ENCODE measurements around the gene C19orf47. TPM values are rescaled to one million over a fixed set of nuclear protein-coding genes. Genes with fewer than 3 reads are reported as not detected.

The C19orf47 gene
- 10 to 100 TPM; 15.2 to 20.2 (median 16.1) TPM for total RNA-seq
- total RNA-seq (2013), result 4.8 TPM

GRCh38 chr19:40348125-40348913 lies at the start of gene C19orf47, which contains the start of gene PLD3:
C19orf47 (minus strand) TSS chr19:40348397; CDS start chr19:40341857, 6,540 bp downstream.
PLD3 (plus strand) TSS chr19:40348695; CDS start chr19:40366484, 17,789 bp downstream.
- H3K4me1 ChIP-seq (ENCODE audit: control insufficient read depth, insufficient read depth, low read length), result peaks cover 18% of the 10 kb centered on the region
- H3K4me1 Mint-ChIP-seq, result peaks cover 27 to 31% of the 10 kb centered on the region in 2 donors
- peak within 1 kb of the TSS; percentile 63 for H3K4me3 ChIP-seq (ENCODE audit: low read length)
- intact Hi-C loops (cut with micrococcal nuclease), result loop anchor here (1.0 to 5.0 kb wide), 3 partner anchors 66 to 119 kb away; partner anchors contain the start of genes BLVRB and SPTBN4
- WGBS (ENCODE audit: insufficient coverage), result under 1% methylated on average over 67 of the region's 77 CpGs
- no peaks in the 10 kb centered on the region for H3K36me3 ChIP-seq (ENCODE audit: control insufficient read depth, insufficient read depth, low read length)
- no peaks in the 10 kb centered on the region for H3K36me3 Mint-ChIP-seq
- no peaks in the 10 kb centered on the region for H3K27me3 ChIP-seq (ENCODE audit: control insufficient read depth, insufficient read depth, low read length)
- peak within 1 kb of the TSS; percentile 68 for H3K27ac ChIP-seq (ENCODE audit: low read length)
- H3K27me3 Mint-ChIP-seq (ENCODE audit: low read depth in 2 of 2), result no peaks in the 10 kb centered on the region
- peak within 1 kb of the TSS; percentile 79 to 87 for H3K27ac Mint-ChIP-seq
- H3K4me3 Mint-ChIP-seq, result peak within 1 kb of the TSS; percentile 89
- ATAC-seq (peak; percentile 91 to 98 (median 93)), DNase-seq (peak; percentile 96 to 99)
- H3K9me3 ChIP-seq (ENCODE audit: control insufficient read depth, insufficient read depth, low read length), result no peaks in the 10 kb centered on the region
- TF ChIP-seq, protein P1, sequence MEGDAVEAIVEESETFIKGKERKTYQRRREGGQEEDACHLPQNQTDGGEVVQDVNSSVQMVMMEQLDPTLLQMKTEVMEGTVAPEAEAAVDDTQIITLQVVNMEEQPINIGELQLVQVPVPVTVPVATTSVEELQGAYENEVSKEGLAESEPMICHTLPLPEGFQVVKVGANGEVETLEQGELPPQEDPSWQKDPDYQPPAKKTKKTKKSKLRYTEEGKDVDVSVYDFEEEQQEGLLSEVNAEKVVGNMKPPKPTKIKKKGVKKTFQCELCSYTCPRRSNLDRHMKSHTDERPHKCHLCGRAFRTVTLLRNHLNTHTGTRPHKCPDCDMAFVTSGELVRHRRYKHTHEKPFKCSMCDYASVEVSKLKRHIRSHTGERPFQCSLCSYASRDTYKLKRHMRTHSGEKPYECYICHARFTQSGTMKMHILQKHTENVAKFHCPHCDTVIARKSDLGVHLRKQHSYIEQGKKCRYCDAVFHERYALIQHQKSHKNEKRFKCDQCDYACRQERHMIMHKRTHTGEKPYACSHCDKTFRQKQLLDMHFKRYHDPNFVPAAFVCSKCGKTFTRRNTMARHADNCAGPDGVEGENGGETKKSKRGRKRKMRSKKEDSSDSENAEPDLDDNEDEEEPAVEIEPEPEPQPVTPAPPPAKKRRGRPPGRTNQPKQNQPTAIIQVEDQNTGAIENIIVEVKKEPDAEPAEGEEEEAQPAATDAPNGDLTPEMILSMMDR (IDR thresholded peaks at IDR 0.05), result no peak
- H3K9me3 Mint-ChIP-seq, result no peaks in the 10 kb centered on the region

DNA sequence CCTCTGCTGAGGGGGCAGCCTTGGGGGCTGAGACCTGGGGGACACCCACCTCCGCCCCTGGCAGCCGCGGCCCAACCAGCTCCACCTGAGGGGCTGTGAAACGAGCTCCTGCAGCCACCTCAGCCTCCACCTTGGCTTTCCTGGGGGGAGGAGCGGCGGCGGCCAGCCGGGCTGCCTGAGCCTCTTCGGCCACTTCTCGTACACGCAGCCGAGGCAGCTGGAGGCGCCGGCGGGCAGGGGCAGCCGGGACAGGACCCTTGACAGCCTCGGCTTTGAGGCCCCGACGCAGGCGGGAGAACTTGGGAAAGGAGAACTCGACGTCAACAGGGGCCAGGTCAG lies 49.3 kb upstream of the C19orf47 start:
- WGBS (ENCODE audit: insufficient coverage), result 96% methylated on average over 22 of the region's 22 CpGs
- Mint-ChIP-seq H3K27ac (no peak overlapping the region), H3K4me3 (no peak overlapping the region), H3K36me3 (no peaks in the 10 kb centered on the region), H3K9me3 (no peaks in the 10 kb centered on the region), H3K27me3 (ENCODE audit: low read depth in 2 of 2) (no peaks in the 10 kb centered on the region), H3K4me1 (peaks cover 0 to 5% of the 10 kb centered on the region in 2 donors)
- H3K36me3 ChIP-seq (ENCODE audit: control insufficient read depth, insufficient read depth, low read length), result no peaks in the 10 kb centered on the region
- TF ChIP-seq, protein P1 (IDR thresholded peaks at IDR 0.05), result no peak
- ATAC-seq (no peak), DNase-seq (no peak)
- peaks cover 11% of the 10 kb centered on the region for H3K4me1 ChIP-seq (ENCODE audit: control insufficient read depth, insufficient read depth, low read length)
- no peak overlapping the region for H3K27ac ChIP-seq (ENCODE audit: low read length)
- intact Hi-C loops (cut with micrococcal nuclease), result no loop called here
- no peak overlapping the region for H3K4me3 ChIP-seq (ENCODE audit: low read length)
- no peaks in the 10 kb centered on the region for H3K27me3 ChIP-seq (ENCODE audit: control insufficient read depth, insufficient read depth, low read length)
- no peaks in the 10 kb centered on the region for H3K9me3 ChIP-seq (ENCODE audit: control insufficient read depth, insufficient read depth, low read length)

GRCh38 chr19:40396886-40397567 lies 48.8 kb upstream of the C19orf47 start:
- TF ChIP-seq, protein P1 (IDR thresholded peaks at IDR 0.05), result no peak
- Mint-ChIP-seq H3K4me1 (peaks cover 0 to 5% of the 10 kb centered on the region in 2 donors), H3K4me3 (no peak overlapping the region), H3K27ac (no peak overlapping the region), H3K36me3 (no peaks in the 10 kb centered on the region), H3K27me3 (ENCODE audit: low read depth in 2 of 2) (no peaks in the 10 kb centered on the region), H3K9me3 (no peaks in the 10 kb centered on the region)
- 91% methylated on average over 20 of the region's 20 CpGs for WGBS (ENCODE audit: insufficient coverage)
- Histone ChIP-seq H3K27ac (ENCODE audit: low read length) (no peak overlapping the region), H3K9me3 (ENCODE audit: control insufficient read depth, insufficient read depth, low read length) (no peaks in the 10 kb centered on the region), H3K36me3 (ENCODE audit: control insufficient read depth, insufficient read depth, low read length) (no peaks in the 10 kb centered on the region), H3K4me3 (ENCODE audit: low read length) (no peak overlapping the region), H3K27me3 (ENCODE audit: control insufficient read depth, insufficient read depth, low read length) (no peaks in the 10 kb centered on the region), H3K4me1 (ENCODE audit: control insufficient read depth, insufficient read depth, low read length) (peaks cover 11% of the 10 kb centered on the region)
- intact Hi-C loops (cut with micrococcal nuclease), result no loop called here
- ATAC-seq (no peak), DNase-seq (no peak)
